Measurements from ENCODE around the gene NTSR1.

NTSR1 gene

DNA sequence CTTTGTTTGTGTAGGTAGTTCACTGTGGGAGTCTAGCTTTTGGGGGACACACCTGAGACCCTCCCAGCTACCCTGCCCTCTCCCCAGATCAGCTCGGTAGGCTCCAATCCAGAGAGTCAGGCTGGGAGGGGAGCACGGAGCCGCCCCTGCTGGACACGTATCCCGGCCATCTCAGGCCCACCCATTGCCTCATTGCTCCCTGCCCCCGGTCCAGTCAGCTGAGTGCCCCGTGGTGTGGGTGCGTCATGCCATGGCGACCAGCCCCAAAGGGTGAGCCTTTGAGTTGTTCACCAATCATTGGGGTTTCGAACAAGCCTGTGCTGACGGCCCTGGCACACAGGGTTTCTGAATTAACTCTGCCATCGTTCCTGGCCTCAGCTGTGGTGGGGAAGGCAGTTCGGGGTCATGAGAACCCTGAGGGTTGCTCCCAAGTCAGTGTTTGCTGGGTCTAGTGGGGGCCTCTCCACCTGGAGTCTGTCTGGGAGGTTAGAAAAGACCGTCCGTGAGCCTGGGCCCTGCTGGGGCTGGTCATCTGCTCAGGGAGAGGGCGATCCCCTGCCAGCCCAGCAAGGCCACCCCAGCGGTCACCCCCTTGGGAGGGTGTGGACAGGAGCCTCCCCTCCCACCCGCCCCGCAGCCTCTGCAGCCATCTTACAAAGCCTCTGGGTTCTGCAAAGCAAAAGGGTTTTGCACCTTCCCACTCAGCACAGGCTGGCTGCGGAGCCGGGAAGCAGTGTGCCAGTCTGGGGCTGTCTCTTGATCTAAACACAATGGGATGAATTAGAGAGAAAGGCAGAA, 34.5 kb downstream of the NTSR1 start:
- TF ChIP-seq, protein P1, sequence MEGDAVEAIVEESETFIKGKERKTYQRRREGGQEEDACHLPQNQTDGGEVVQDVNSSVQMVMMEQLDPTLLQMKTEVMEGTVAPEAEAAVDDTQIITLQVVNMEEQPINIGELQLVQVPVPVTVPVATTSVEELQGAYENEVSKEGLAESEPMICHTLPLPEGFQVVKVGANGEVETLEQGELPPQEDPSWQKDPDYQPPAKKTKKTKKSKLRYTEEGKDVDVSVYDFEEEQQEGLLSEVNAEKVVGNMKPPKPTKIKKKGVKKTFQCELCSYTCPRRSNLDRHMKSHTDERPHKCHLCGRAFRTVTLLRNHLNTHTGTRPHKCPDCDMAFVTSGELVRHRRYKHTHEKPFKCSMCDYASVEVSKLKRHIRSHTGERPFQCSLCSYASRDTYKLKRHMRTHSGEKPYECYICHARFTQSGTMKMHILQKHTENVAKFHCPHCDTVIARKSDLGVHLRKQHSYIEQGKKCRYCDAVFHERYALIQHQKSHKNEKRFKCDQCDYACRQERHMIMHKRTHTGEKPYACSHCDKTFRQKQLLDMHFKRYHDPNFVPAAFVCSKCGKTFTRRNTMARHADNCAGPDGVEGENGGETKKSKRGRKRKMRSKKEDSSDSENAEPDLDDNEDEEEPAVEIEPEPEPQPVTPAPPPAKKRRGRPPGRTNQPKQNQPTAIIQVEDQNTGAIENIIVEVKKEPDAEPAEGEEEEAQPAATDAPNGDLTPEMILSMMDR (conservative IDR thresholded peaks at IDR 0.05), result no peak
- no peak overlapping the region for H3K27ac ChIP-seq

DNA sequence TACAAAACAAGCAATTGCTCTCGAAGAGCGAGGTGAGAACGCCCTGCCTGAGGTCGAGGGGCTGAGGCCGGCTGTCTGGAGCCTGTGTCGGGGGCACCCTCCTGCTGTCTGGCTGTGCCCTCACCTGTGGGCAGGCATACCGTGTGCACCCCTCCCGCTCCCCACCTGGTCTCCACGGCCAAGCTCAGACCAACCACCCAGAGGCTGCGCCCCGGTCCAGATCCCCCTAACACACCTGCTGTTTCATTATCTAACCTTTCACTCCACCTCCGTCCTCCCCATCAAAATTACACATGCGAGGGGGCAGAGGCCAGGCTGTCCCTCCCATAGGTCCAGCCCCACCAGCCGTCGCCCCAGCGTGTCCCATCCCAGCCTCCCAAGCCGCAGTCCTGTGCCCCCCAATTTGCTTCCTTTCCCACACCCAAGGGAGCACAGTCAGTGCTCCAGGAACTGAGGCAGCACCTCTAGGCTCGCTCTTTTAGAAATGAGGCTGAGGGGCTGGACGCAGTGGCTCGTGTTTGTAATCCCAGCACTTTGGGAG, 35.2 kb downstream of the NTSR1 start:
- H3K27ac ChIP-seq, result no peak overlapping the region
- TF ChIP-seq, protein P1 (conservative IDR thresholded peaks at IDR 0.05), result no peak

DNA sequence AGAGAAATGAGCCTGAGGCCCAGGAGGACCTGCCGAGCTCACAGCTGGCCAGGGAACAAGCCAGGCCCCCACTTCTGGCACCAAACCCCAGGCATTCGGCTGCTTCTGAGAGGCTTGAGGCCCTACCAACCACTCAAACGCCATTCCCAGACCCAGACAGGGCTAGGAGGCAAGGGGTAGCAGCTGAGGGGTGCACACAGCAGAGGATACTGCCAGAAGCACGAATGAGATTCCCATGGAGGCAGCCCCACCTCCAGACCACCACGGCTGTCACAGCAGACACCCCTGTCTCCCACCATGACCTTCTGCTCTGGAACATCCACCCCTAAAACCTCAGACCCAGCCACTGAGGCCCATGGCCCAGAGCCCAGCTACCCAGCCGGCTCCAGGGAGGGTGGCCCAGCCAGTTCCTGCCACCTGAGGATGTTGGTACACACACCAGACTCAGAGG, 36.1 kb downstream of the NTSR1 start:
- TF ChIP-seq, protein P1 (conservative IDR thresholded peaks at IDR 0.05), result no peak
- H3K27ac ChIP-seq, result no peak overlapping the region

DNA sequence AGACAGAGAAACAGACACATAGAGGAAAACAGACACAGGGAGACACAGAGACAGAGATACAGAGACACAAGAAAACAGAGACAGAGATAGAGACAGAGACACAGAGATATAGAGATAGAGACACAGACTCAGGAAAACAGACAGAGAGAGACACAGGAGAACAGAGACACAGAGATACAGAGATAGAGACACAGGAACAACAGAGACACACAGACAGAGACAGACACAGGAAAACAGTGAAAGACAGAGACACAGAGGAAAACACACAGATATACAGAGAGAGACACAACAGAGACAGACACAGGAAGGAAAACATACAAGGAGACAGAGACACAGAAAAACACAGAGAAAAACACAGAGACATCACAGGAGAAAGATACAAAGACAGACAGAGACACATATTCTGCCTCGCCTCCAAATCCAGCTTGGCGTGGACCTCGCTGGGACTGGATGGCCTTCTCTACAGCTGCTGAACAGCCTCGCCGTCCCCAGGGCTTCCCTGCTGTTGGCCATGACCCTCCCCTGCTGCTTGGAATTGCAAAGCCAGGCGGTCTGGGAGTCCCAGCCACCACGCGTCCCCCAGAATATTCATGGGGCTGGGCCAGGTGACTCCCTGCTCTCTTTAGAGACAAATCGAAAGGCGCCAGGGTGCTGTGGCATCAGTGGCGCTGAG, 36.8 kb downstream of the NTSR1 start:
- no peak overlapping the region for H3K27ac ChIP-seq
- TF ChIP-seq, protein P1 (conservative IDR thresholded peaks at IDR 0.05), result no peak

DNA sequence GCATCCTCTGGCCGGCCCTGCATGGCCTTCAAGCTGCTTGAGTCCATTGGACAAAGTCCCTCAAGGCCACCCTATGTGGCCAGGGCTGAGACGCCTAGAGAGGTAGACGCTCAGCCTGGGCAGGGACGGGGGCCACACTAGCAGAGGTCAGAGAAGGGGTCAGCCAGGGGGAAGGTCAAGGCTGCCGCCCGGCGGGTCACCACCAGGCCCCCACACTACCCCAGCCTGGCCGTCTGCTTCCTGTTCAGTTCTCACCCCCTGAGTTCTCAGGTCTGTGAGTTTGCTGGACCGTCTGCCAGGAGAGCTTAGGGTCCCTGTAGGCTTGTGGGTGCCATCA, 37.3 kb downstream of the NTSR1 start:
- TF ChIP-seq, protein P1 (conservative IDR thresholded peaks at IDR 0.05), result no peak
- no peak overlapping the region for H3K27ac ChIP-seq

DNA sequence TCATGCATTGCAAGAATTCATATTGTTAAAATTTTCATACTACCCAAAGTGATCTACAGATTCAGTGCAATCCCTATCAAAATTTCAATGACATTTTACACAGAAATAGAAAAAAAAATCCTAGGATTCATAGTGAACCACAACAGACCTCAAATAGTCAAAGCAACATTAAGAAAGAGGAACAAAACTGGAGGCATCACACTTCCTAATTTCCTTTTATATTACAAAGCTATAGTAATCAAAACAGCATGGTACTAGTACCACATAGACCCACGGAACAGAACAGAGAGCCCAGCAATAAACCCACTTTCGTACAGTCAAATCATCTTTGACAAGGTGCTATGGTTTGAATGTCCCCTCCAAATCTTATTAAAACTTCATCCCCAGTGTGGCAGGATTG, 39.7 kb downstream of the NTSR1 start:
- TF ChIP-seq, protein P1 (conservative IDR thresholded peaks at IDR 0.05), result no peak
- H3K27ac ChIP-seq, result no peak overlapping the region

DNA sequence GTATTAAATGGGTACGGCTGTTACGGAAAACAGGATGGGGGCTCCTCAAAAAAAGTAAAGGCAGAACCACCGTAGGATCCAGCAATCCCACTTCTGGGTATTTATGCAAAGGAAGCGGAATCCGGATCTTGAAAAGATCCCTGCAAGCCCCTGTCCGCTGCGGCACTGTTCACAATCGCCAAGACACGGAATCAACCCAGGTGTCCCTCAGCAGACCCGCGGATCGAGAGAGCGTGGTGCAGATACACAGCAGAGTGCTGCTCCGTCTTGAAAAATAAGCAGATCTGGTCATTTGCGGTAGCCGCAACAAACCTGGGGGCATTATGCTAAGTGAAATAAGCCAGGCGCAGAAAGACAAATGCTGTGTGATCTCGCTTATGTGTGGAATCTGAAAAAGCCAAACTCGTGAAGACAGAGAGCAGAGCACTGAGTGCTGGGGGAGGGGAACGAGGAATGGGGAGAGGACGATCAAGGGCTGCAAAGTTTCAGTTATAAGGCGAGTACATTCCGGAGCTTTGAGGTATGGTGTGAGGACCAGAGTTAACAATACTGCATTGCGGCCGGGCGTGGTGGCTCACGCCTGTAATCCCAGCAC, 41.3 kb downstream of the NTSR1 start:
- no peak overlapping the region for H3K27ac ChIP-seq
- TF ChIP-seq, protein P1 (conservative IDR thresholded peaks at IDR 0.05), result no peak
